ENCODE results near the gene NBL1. TPM values are rescaled to one million over a fixed set of nuclear protein-coding genes. Genes with fewer than 3 reads are reported as not detected.

NBL1 gene
- total and polyA plus RNA-seq, 2 of the 4 experiments (the other 2 are of a cell fraction): 14.0 to 54.2 TPM

DNA sequence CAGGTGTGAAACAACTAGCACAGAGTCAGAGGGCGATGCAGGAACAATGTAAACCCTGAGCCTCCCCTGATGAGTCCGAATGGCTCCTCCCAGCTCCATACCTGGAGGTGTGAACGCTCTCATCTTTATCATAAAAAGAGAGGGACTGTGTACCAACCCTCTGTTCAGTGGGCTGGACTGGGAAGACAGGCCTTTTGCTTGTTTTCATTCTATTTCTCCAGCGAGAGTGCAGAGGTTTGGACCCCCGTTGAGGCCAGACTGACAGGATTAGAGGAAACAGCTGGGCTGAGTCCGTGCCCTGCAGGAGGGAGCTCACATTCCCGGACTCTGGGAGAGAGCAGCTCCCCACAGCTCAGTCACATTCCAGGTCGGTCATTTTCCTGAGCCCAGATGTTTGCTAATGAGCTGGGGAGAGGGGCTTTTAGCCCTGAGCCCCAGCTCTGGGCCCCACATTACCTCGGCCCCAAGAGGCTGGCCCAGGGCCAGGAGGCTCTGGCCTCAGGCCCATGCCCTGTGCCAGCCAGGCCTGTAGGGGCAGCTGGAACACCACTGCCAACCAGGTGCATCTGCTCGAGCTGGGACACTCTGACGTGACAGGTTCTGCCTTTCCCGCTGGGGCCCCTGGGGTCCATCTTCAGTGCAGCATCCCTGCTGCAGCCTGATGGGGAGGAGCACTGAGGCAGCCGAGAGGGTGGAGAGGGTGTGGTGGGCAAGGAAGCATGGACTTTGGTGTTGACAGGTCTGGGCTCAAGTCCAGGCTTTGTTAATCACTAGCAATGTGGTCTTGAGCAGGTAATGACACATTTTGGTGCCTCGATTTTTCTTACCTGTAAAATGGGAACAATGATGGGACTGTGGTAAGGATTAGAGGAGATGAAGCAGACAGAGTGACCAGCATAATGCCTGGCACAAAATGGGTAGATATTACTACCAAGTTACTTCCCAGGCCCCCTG is 3.5 kb upstream of the NBL1 start (continued):
- TF ChIP-seq MAFK (IDR thresholded peaks at IDR 0.05; ENCODE audit: low read depth, low read length): no peak
- TF ChIP-seq RAD21 (IDR thresholded peaks at IDR 0.05; ENCODE audit: low read length): no peak
- no peak for TF ChIP-seq CEBPB (IDR thresholded peaks at IDR 0.05; ENCODE audit: low read depth, low read length)

DNA sequence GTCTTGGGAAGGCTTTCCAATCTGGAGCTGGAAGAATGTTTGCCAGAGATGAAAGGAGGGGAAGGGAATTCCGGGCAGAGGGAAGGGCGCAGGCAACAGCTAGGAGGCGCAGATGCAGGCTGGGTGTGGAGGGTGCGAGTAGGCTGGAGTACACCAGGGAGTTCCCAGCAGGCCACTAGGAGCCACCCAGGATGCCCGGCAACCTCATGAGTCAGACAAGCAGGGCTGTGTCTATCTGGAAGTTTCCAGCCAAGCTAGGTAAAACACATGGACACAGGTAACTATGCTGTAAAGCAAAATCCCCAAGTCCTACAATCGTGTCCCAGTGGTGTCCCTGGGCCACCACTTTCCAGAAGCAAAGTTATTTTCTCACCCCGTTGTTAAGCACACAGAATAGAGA is 990 bp upstream of the NBL1 start:
- Histone ChIP-seq H3K79me1 (ENCODE audit: low read depth in 1 of 2, low read length in 2 of 2) (peaks cover 0 to 29% of the 10 kb centered on the region in 2 experiments; a peak in 2 of 4 replicates), H2BK120ac (ENCODE audit: low read depth, low read length) (no peak overlapping the region), H3K4me1 (ENCODE audit: control insufficient read depth, insufficient read depth, low read length) (peaks cover 20% of the 10 kb centered on the region; the same call in 1 of the 2 replicates), H2BK15ac (ENCODE audit: low read depth, low read length) (no peak overlapping the region), H2BK20ac (ENCODE audit: low read depth, low read length) (no peak overlapping the region), H3K27ac (ENCODE audit: insufficient read depth, low read length) (no peak overlapping the region), H3K4ac (ENCODE audit: low read depth, low read length) (no peak overlapping the region), H3K4me2 (ENCODE audit: low read depth, low read length) (no peak overlapping the region), H3K23ac (ENCODE audit: low read depth, low read length) (no peak overlapping the region), H2BK5ac (ENCODE audit: low read depth, low read length, poor library complexity, severe bottlenecking) (no peak overlapping the region), H2AFZ (replicated peaks; ENCODE audit: low read length, poor library complexity) (peak overlapping the region; percentile 65), H3K36me3 (ENCODE audit: control insufficient read depth, insufficient read depth, low read length) (peaks cover 2% of the 10 kb centered on the region; the same call in 1 of the 2 replicates), H3K4me3 (ENCODE audit: insufficient read depth, low read depth, low read length) (no peak overlapping the region), H4K20me1 (ENCODE audit: insufficient read depth, low read length) (peaks cover 24% of the 10 kb centered on the region), H3K9me3 (ENCODE audit: control insufficient read depth, insufficient read depth, low read length) (no peaks in the 10 kb centered on the region), H4K8ac (ENCODE audit: low read depth in 2 of 2, low read length in 2 of 2) (peak overlapping the region in 1 of 2 experiments; percentile 61; a peak in 1 of 4 replicates), H4K91ac (ENCODE audit: insufficient read depth, low read depth, low read length) (no peak overlapping the region), H3K14ac (replicated peaks; ENCODE audit: low read depth, low read length) (no peak overlapping the region), H3K56ac (ENCODE audit: extremely low read depth, insufficient read depth, low read length) (no peak overlapping the region), H3K18ac (ENCODE audit: low read depth, low read length) (no peak overlapping the region), H4K5ac (ENCODE audit: low read depth, low read length) (no peak overlapping the region), H3K9ac (ENCODE audit: low read depth, low read length) (no peak overlapping the region), H2AK9ac (replicated peaks; ENCODE audit: low read depth, low read length, poor library complexity) (no peak overlapping the region), H3K9me1 (ENCODE audit: insufficient read depth, low read length) (peaks cover 7% of the 10 kb centered on the region), H3K27me3 (ENCODE audit: control insufficient read depth, insufficient read depth, low read length) (no peaks in the 10 kb centered on the region), H2AK5ac (ENCODE audit: low read depth, low read length) (no peak overlapping the region)
- POLR2A ChIA-PET (ENCODE audit: unreplicated experiment): no interaction called here
- WGBS, 2 experiments (ENCODE audit: extremely low coverage in 2 of 2, insufficient read length in 1 of 2): 64% methylated on average over 4 of the region's 7 CpGs; no CpG with 5 or more reads in 1 of the 2 experiments
- ATAC-seq (ENCODE audit: low read depth) (no peak), DNase-seq (no peak)
- dilution Hi-C loops (cut with HindIII; ENCODE audit: low sequenced_read_pairs, unreplicated experiment): no loop called here
- CTCF ChIA-PET: no interaction called here
- in situ Hi-C loops (cut with MboI; ENCODE audit: low sequenced_read_pairs): loop anchor here (10.0 kb wide), 1 partner anchor 158 kb away; the partner anchor contains the start of gene CAPZB
- intact Hi-C loops (cut with micrococcal nuclease): no loop called here
- BruUV-seq (replicated peaks): no TSS peak
- TF ChIP-seq BHLHE40 (IDR thresholded peaks at IDR 0.05; ENCODE audit: low read depth, low read length) (no peak), SMC3 (IDR thresholded peaks at IDR 0.05; ENCODE audit: low read depth, low read length) (no peak), MAFK (IDR thresholded peaks at IDR 0.05; ENCODE audit: low read depth, low read length) (no peak), MAZ (IDR thresholded peaks at IDR 0.05; ENCODE audit: borderline replicate concordance, low read depth, low read length) (no peak), CEBPB (IDR thresholded peaks at IDR 0.05; ENCODE audit: low read depth, low read length) (no peak), RCOR1 (IDR thresholded peaks at IDR 0.05; ENCODE audit: insufficient replicate concordance, low read length) (no peak), RFX5 (IDR thresholded peaks at IDR 0.05; ENCODE audit: low read depth, low read length) (no peak), RAD21 (IDR thresholded peaks at IDR 0.05; ENCODE audit: low read length) (no peak), CHD1 (IDR thresholded peaks at IDR 0.05; ENCODE audit: low read depth, low read length) (no peak), NFE2L2 (IDR thresholded peaks at IDR 0.05; ENCODE audit: low read depth, low read length) (no peak), MXI1 (IDR thresholded peaks at IDR 0.05; ENCODE audit: borderline replicate concordance, low read depth, low read length) (no peak)
- TF ChIP-seq, protein P1, sequence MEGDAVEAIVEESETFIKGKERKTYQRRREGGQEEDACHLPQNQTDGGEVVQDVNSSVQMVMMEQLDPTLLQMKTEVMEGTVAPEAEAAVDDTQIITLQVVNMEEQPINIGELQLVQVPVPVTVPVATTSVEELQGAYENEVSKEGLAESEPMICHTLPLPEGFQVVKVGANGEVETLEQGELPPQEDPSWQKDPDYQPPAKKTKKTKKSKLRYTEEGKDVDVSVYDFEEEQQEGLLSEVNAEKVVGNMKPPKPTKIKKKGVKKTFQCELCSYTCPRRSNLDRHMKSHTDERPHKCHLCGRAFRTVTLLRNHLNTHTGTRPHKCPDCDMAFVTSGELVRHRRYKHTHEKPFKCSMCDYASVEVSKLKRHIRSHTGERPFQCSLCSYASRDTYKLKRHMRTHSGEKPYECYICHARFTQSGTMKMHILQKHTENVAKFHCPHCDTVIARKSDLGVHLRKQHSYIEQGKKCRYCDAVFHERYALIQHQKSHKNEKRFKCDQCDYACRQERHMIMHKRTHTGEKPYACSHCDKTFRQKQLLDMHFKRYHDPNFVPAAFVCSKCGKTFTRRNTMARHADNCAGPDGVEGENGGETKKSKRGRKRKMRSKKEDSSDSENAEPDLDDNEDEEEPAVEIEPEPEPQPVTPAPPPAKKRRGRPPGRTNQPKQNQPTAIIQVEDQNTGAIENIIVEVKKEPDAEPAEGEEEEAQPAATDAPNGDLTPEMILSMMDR (conservative IDR thresholded peaks at IDR 0.05; ENCODE audit: low read depth, low read length): no peak
- TF ChIP-seq, protein P2, sequence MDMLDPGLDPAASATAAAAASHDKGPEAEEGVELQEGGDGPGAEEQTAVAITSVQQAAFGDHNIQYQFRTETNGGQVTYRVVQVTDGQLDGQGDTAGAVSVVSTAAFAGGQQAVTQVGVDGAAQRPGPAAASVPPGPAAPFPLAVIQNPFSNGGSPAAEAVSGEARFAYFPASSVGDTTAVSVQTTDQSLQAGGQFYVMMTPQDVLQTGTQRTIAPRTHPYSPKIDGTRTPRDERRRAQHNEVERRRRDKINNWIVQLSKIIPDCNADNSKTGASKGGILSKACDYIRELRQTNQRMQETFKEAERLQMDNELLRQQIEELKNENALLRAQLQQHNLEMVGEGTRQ (IDR thresholded peaks at IDR 0.05; ENCODE audit: low read depth, low read length): no peak

Data from IMR-90 (cell line).